Measurements from ENCODE around the gene SPARC.
A peak's percentile ranks its signal among the peaks of the same experiment; 100 is the strongest.

The SPARC gene

DNA sequence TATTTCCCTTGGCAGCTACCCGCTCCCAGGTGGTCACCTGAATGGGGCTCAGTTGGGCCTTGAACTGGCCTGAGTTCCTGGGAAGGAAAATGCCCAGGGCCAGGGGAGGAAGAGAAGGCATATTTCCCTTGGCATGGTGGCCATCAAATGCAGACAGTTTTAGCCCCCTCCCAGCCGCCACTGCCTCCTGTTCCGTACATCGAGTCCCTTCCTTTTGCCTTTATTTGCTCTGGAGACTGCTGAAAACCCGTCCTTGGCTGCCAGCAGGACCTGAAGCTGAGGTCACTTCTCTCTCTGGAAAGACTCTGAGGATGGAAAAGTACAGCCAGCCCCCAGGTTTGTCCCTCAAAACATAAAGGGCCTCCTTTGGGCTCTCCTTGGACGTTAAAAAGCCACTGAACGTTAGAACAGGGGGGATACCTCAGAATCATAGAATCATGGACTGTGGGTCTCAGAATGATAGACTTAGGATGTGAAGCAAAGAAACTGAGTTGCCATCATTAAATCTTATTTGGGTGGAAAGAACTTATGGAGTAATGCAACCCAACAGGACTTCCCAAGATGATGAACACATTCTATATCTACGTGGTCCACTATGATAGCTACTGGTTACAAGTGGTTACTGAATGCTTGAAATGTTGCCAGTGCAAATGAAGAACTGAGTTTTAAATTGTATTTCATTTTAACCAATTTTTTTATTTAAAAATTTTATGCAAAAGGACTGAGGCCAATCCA, 7.1 kb downstream of the SPARC start:
- no peak for DNase-seq (ENCODE audit: low read depth, low spot score)

DNA sequence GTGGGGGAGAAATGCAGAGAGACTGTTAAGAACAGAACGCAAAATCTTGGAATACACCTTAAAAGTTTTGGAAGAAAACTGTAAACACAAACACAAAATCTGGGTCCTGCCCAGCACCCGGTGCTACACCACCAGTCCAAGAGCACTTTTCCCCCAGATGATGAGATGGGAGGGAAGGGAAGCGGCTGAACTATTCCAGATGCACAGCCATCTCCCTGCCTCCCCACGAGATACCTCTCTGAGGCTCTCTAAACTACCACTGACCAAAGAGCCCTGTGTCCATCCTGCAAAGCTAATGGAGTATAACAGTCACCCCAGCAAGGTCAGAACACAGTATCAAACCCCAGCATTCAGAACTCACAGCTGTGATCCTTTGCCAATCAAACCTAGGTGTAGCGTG, 8.0 kb downstream of the SPARC start:
- no peak for DNase-seq (ENCODE audit: low read depth, low spot score)

DNA sequence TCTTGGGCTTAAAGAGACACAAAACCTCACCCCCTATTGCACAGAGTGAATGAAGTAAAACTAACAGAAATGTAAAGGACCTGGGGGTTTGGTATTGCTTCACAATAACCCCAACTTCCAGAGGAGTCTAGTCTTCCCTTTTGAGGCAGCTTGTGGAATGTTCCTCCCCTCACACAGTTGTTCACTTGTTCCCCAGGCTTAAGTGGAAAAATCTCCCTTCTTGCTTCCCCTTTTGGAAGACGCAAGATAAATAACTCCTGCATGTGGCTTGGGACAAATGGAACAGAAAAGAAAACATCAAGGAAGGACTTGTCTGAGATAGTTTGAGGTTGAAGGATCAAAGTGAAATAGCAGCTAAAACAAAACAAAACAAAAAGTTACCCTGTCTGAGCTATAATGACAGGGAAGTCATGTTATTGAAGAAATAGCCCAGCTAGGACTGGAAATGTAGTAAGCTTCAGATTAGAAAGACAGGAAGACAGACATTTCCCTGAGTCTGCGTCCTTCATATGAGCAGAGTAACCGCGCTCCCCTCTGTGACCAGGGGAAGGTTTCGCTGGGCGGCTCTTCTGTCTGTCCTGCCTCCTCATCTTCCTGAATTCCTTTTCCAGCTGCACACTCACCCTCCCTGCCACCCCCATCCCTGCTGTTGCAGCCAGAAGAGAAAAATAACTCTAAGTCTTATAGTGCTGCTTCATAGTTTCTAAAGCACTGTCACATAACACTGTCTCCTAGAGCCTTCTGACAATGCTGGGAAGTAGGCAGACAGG, 8.8 kb downstream of the SPARC start:
- no peak for DNase-seq (ENCODE audit: low read depth, low spot score)

DNA sequence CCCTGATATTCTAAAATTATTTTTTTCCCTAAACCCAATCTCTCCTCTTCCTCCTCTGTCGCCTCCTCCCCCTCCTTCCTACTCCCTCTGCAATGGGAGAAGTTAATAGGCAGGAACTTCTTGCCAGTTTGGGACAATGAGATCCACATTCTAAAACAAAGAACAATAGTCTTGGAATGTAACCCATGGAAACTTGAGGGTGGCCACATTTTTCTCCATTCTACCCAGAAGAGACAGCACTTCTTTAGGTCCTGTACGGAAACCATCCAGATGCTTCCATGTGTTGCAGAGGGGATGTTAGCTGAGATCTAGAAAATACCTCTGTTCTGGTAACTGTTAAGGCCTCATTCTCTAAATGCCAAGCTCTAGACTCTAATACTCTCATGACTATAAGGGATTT, 10.0 kb downstream of the SPARC start:
- DNase-seq (ENCODE audit: low read depth, low spot score), result no peak

DNA sequence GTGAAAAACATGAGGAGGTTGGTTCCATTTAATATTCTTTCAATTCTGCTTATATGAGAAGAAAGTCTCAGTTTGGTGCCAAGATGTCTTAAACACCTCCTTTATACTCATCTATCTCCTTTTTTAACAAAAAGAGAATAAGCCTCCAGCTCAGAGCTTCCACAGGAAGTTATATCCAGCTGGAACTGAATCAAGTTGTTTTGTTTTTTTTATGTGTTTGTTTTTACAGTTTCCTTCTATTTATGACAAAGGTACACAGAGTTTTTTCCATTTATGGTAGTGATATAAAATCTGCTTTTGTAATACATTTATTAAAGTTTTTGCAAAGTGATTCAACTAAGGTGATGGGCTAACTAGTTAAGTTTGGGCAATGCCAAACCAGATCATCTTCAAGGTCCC, 10.4 kb downstream of the SPARC start:
- no peak for DNase-seq (ENCODE audit: low read depth, low spot score)

DNA sequence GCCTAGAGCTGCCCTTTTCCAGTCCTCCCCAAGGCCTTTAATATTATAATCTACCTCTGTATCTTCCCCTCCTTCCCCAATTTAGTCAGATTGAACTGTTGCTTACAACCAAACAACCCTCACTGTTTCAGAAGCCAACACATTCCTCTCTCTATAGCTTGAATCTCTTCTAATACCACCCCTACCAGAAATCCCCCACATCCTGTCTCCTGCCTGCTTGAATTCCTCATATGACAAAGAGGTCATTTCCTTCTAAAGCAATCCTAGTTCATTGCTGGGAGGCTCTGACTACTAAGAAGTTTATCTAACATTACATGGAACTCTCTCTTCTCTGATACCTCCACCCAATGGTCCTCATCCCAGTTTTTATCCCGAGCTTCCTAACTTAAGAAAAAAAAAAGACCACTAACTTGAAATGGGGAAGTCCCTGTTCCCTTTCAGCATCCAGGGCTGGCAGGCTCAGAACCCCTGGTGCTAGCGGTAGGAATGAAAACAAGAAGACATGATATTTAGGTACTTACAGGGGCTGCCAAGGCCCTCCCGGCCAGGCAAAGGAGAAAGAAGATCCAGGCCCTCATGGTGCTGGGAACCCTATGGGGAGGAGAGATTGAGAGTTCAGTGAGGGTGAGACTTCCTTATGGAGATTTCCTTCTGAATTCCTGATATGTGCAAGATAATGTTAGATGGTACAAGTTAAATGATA, 11.0 kb downstream of the SPARC start:
- DNase-seq (ENCODE audit: low read depth, low spot score), result no peak

DNA sequence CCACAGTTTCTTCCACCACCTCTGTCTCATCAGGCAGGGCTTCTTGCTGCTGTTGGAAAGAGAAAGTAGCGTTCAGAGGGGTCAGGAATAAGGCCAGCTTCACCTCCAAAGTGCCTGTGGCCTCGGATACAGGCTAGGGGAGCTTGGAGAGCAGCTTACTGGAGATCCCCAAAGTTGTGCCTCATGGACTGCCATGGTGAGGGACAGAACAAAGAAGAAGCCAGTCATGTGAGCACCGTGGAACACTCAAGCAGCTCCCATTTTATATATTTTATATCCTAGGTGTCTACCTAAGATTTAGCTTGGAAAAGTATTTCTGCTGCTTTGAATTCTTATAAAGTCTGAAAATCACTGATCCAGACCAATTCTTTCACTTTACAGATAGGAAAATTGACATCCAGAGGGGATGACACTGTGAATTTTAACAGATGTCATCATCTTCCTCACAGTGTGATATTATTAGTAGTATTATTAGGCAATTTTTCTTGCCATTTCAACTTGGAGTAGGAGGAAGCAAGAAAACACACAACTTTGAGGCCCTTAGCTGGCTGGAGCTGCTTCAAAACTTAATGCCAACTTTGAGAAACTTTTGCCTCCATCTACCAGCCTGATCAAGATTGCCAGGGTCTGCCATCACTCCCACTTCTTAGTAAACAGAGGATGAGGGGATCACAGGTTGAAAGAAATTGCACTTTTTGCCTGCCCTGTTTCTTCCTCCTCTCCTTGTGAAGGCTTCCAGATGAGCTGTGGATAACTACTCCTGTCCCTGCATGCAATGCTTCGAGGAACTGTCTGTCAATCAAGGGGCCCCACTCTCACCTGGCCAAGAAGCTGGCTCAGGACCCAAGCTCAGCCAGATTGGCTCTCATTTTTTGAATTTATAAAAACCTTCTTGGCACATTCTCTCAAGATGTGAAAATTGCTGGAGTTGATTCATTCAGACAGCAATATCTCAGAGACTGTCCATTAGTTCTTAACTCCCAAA, 11.8 kb downstream of the SPARC start:
- no peak for DNase-seq (ENCODE audit: low read depth, low spot score)

DNA sequence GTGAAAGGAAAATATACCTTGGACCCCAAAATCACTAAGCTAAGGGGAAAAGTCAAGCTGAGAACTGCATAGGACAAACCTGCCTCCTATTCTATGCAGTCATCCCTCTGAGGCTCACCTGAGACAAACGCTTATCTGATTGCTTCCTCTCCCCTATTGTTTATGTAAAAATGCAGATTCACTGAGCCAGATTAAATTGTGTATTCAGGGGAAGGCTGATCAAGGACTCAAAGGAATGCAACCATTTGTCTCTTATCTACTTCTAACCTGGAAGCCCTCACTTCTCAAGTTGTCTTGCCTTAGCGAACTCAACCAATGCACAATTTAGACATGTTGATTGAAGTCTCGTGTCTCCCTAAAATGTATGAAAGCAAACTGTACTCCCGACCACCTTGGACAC, 13.3 kb downstream of the SPARC start:
- no peak for DNase-seq (ENCODE audit: low read depth, low spot score)

DNA sequence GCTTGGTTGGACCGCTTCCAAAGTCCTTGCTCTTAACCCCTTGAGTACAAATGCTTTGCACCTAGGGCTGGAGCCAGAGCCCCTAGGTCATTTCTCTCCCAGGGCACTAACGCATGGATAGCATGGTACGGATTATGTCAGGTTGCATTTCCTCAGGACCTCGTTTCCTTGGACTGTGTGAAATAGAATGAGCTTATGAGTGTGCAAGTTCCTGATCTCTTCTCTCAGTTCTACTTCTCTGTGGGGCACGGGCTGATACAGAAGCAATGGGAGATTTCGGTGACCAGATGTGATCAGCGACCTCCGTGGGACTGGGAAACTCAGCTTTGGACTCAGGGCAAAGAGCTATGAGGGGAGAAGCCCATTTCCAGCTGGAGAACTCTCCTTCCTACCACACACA, 14.2 kb downstream of the SPARC start:
- no peak for DNase-seq (ENCODE audit: low read depth, low spot score)

DNA sequence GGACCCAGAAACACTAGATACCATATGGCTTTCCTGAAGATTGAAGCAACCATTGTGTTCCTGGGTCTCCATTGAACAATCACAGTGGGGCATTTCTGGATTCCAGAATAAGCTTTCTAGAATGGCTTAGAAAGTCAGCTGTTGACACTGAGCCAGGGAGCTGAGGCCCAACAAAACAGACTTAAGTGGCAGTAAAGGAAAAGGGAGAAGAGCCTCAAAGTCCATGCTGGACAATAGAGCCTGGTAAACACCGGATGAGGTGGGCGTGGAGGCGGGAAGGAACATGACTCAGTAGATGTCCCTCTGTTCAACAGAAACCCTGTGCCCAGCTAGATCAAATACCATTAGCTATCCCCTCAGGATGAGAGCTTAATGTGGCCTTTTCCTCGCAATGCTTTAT, 14.8 kb downstream of the SPARC start:
- no peak for DNase-seq (ENCODE audit: low read depth, low spot score)

DNA sequence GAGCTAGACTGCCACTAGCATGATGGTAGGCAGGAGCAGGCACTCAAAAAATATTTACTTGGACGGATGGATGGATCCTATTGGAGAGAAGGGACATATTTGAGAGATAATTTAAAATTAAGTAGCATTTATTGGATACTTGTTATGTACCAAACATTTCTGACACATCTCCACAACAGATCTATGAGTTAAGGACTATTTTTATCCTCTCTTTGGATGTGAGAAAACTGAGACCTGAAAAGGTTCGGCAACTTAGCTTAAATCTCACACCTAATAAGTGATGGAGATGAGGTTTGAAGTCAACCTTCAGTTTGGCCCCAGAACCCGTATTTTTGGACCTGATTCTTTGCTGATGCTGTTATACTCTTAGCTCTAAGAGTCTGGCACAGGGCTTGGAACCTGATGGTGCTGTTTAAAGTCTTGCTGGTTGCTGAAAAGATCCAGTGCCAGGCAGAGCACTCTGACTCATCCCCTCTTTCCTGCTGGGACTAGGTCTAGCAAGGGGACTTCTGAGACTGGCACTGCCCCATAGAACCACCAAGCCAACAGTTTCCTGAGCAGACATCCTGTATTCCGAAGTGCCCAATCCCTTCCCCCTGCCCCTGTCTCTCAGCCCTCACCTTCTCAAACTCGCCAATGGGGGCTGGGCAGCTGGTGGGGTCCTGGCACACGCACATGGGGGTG, 15.6 kb downstream of the SPARC start:
- no peak for DNase-seq (ENCODE audit: low read depth, low spot score)

DNA sequence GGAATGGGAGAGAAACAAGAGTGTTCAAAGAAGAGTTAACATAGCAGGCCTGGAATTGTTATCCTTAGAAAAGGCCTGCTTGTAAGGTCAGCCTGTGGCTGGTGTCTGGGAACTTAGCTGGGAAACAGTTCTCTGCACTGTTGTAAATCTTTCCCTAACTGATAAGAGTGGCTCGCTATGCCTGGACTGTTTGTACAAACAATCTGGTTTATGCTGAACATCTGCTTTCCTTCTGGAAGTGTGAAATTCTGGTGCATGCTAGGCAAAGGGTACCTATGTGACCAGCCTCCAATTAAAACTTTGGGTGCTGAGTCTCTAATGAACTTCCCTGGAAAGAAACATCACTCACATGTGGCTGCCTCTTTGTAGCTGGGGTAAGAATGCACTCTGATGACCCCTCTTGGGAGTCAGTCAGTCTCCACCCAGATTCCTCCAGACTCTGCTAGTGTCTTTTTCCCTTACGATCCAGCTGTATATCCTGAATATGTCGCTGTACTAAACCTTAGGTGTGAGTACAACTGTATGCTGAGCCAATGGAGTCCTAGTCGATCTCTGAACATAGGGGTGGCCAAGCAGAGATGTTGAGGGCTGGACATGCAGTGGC, 16.5 kb downstream of the SPARC start:
- DNase-seq (ENCODE audit: low read depth, low spot score), result no peak

DNA sequence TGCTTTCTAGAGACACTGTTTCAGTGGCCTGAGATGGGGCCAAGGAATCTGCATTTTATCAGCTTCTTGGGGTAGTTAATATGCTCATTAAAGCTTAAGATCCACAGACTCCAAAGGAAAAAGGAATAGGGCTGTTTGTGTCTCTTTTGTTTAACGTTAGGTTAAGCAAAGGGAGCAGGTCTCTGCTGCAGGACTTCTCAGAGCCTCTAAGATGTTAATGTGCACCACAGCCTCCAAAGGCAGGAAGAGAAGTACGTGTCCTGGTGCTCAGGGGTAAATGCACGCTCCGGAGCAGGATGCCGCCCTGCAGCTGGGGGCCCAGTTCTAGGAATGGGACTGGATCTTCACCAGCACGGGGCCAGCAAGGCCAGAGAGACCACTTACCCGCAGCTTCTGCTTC, 19.6 kb downstream of the SPARC start:
- DNase-seq (ENCODE audit: low read depth, low spot score), result no peak

DNA sequence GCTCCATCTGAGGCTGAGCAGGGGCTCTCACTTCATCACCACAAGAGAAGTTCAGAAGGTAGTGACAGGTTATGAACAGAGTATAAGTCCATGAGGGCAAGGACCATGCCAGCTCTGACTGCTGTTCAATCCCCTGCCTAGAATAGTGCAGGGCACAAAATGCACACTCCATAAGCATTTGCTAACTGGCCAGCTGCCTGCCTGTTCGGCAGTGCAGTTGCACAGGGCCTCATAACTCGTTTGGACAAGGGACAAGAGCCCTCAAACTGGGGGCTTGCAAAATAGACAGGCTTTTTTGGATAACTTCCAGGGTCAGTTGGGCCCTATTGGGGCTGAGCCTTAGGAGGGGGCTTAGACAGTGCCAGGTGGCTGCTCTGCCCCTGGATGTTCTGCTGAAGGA, 21.1 kb downstream of the SPARC start:
- no peak for DNase-seq (ENCODE audit: low read depth, low spot score)

DNA sequence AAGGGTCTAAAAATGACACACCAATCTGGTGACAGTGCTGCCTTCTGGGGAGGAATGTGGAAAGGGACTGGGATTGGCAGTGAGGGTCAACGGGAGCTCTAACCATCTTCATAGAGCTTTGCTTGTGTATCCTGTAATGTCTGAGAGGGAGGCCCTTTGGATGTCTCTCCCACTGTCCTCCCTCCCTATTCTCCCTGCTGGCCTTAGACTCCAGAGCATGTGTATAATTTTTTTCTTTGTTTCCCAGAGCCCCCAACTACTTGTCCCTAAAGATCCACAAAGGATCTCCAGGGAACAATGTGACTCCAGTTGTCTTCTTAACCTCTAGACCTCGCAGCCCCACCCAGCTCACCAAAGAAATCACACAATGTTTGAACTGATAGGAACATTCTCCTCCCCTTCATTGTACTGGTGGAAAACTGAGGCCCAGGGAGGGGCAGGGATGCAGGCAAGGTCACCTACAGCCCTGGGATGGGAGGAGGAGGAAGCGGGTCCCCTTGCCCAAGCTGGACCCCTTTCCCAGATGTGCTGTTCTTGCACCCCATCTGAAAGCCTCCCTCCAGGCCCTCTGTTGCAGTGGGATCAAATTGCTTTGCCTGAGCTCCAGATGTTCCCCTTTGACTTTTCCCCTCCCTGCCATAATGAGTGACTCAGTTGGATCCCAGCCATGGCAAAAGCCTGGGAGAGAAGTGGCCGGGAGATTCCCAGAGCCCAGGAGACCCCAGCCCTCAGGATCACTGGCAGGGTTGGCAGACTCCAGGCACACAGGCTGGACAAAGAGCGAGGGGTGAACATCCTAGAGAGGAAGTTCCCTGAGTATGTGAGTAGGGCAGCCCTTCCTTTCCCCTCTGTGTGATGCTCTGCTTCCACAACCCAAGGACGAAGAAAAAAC, 21.8 kb downstream of the SPARC start:
- DNase-seq (ENCODE audit: low read depth, low spot score), result peak; percentile 83

DNA sequence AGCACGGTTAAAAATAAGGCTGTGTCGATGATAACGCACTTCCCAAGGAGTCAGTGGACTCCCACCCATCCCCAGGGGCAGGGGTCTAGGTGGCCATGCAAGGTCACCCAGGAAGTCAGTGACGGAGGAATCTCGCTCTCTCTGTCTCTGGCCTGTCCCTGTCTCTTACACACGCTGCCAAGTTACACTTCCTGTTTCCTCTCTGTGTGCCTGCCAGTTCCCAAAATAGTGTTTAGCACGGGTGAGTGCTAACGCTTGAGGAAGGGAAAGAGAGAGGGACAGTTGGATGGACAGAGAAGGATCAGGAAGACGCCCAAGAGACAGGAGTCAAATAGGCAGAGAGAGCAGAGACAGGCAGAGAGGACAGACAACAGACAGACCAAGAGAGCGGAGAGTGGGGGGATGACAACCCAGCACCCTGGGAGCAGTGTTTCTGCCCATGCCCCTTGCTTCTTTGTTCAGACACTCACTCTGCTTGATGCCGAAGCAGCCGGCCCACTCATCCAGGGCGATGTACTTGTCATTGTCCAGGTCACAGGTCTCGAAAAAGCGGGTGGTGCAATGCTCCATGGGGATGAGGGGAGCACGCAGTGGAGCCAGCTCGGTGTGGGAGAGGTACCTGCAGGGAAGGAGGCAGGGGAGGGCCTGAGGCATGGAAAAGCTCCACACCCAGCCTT, 23.0 kb downstream of the SPARC start:
- no peak for DNase-seq (ENCODE audit: low read depth, low spot score)

DNA sequence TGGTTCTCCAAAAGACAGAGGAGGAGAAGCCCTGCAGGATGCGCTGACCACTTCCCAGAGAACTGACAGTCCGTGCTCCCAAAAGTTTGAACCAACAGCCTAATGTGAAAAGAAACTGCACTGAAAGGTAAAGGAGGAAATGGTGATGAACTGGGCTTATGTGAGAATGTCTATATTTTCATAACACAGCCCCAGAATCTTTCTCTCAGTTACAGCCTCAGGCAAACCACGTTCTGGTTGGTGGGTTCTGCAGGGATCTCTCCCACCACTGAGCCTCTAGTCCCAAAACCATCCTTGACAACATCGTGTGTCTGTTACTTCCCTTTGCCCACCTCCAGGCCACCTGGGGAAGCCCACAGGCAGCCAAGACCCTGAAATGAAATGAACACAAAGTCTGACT, 23.9 kb downstream of the SPARC start:
- no peak for DNase-seq (ENCODE audit: low read depth, low spot score)

DNA sequence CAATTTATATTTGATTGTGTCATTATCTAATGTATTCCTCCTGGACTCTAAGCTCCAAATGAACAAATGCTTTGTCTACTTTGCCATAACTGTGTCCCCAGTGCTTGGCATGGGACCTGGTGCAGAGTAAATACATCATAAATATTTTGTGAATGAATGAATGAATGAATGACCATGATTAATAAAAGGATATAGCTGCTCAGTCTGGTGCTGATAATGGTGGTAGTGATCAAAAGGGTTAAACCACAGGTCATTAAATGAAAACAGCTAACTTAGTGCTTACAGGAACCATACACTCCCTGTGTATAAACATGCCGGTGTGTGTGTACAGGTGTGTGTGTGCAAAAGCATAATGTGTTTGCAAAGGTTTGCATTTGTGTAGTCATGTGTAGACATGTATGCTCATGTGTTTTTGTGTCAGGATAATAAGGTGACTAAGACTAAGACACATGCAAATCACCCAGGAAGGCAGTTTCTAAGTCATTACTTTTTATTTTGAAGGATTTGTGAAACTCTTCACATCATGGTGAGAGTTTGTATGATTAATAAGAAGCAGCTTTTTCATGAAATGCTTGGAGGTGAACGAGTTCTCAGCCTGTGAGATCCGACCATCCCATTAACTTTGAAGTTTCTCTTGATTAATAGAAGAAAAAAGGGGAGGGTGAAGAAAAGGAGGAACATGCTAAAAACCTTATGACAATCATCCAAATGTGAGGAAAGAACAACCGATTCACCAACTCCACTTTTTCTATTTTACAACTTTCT, 24.6 kb downstream of the SPARC start:
- no peak for DNase-seq (ENCODE audit: low read depth, low spot score)
